H9 (cell line): ENCODE measurements around the gene FBLN1. TPM values are rescaled to one million over a fixed set of nuclear protein-coding genes. Genes with fewer than 3 reads are reported as not detected.

Experiments
- DNase-seq: peaks from one replicate; pipeline ENCODE4 v3.0.0-alpha.2; 2017
- H2AFZ ChIP-seq: one replicate; pipeline ENCODE4 v1.6.1; 2013; ENCODE audit warnings: mild to moderate bottlenecking, low read length, control low read depth, moderate library complexity
- H2AK5ac ChIP-seq: 2 replicates; pipeline ENCODE4 v1.6.1; 2013; ENCODE audit warnings: low read length, control low read depth, mixed read lengths; ENCODE audit not compliant: insufficient read length
- H2BK120ac ChIP-seq: one replicate; pipeline ENCODE4 v1.6.1; 2013; ENCODE audit warnings: low read depth, mild to moderate bottlenecking, low read length, control low read depth, inconsistent platforms; ENCODE audit not compliant: poor library complexity, severe bottlenecking
- H2BK12ac ChIP-seq: 2 replicates; pipeline ENCODE4 v1.6.1; 2013; ENCODE audit warnings: low read length, control low read depth, mixed read lengths, low read depth; ENCODE audit not compliant: insufficient read length
- H2BK15ac ChIP-seq: 2 replicates; pipeline ENCODE4 v1.6.1; 2013; ENCODE audit warnings: low read depth, low read length, control low read depth
- H2BK20ac ChIP-seq: one replicate; pipeline ENCODE4 v1.6.1; 2013; ENCODE audit warnings: low read depth, mild to moderate bottlenecking, low read length, control low read depth, inconsistent platforms; ENCODE audit not compliant: poor library complexity, severe bottlenecking
- H2BK5ac ChIP-seq: 2 replicates; pipeline ENCODE4 v1.6.1; 2013; ENCODE audit warnings: low read length, control low read depth, mixed read lengths; ENCODE audit not compliant: insufficient read length
- H3K14ac ChIP-seq: 2 replicates; pipeline ENCODE4 v1.6.1; 2013; ENCODE audit warnings: low read length, control low read depth; ENCODE audit not compliant: insufficient read depth
- H3K18ac ChIP-seq: 2 replicates; pipeline ENCODE4 v1.6.1; 2013; ENCODE audit warnings: low read depth, mild to moderate bottlenecking, mixed read lengths, low read length, control low read depth; ENCODE audit not compliant: insufficient read length
- H3K23ac ChIP-seq: 2 replicates; pipeline ENCODE4 v1.6.1; 2013; ENCODE audit warnings: low read length, control low read depth, mixed read lengths, low read depth; ENCODE audit not compliant: insufficient read length
- H3K23me2 ChIP-seq: 2 replicates; pipeline ENCODE4 v1.6.1; 2013; ENCODE audit warnings: low read depth, mild to moderate bottlenecking, mixed read lengths, low read length, control low read depth; ENCODE audit not compliant: insufficient read length, poor library complexity, severe bottlenecking
- H3K27ac ChIP-seq: 2 replicates; pipeline ENCODE4 v1.5.1; 2013; ENCODE audit warnings: low read length, control low read depth, mixed read lengths, low read depth; ENCODE audit not compliant: insufficient read length
- H3K27me3 ChIP-seq: 2 replicates; pipeline ENCODE4 v1.6.1; 2013; ENCODE audit warnings: low read length, control low read depth, inconsistent platforms; ENCODE audit not compliant: insufficient read depth
- H3K4ac ChIP-seq: 2 replicates; pipeline ENCODE4 v1.6.1; 2013; ENCODE audit warnings: low read depth, mild to moderate bottlenecking, control low read depth, inconsistent platforms, low read length, moderate library complexity
- H3K4me1 ChIP-seq: 2 replicates; pipeline ENCODE4 v1.6.1; 2013; ENCODE audit warnings: low read length, control low read depth, inconsistent platforms; ENCODE audit not compliant: insufficient read depth
- H3K4me2 ChIP-seq: 2 replicates; pipeline ENCODE4 v1.6.1; 2013; ENCODE audit warnings: low read length, control low read depth, mixed read lengths; ENCODE audit not compliant: insufficient read length, insufficient read depth
- H3K56ac ChIP-seq: 2 replicates; pipeline ENCODE4 v1.6.1; 2013; ENCODE audit warnings: low read depth, mild to moderate bottlenecking, mixed read lengths, low read length, control low read depth; ENCODE audit not compliant: insufficient read length
- H3K79me1 ChIP-seq: 2 replicates; pipeline ENCODE4 v1.6.1; 2013; ENCODE audit warnings: low read depth, mild to moderate bottlenecking, moderate library complexity, low read length, control low read depth, inconsistent platforms; ENCODE audit not compliant: insufficient read depth, poor library complexity, severe bottlenecking
- H3K79me2 ChIP-seq: 2 replicates; pipeline ENCODE4 v1.6.1; 2013; ENCODE audit warnings: low read length, control low read depth, inconsistent platforms; ENCODE audit not compliant: insufficient read depth
- H3K9ac ChIP-seq: 2 replicates; pipeline ENCODE4 v1.6.1; 2013; ENCODE audit warnings: low read length, control low read depth, mixed read lengths; ENCODE audit not compliant: insufficient read length; ENCODE audit errors: extremely low read depth
- H3K9me3 ChIP-seq: one replicate; pipeline ENCODE4 v1.6.1; 2013; ENCODE audit warnings: low read depth, low read length, inconsistent platforms; ENCODE audit not compliant: control insufficient read depth
- H3T11ph ChIP-seq: one replicate; pipeline ENCODE4 v1.6.1; 2013; ENCODE audit warnings: mild to moderate bottlenecking, low read length, control low read depth, inconsistent platforms
- H4K20me1 ChIP-seq: one replicate; pipeline ENCODE4 v1.6.1; 2013; ENCODE audit not compliant: control insufficient read depth, insufficient read length, insufficient read depth
- H4K5ac ChIP-seq: 2 replicates; pipeline ENCODE4 v1.6.1; 2013; ENCODE audit warnings: low read depth, mild to moderate bottlenecking, mixed read lengths, low read length, control low read depth; ENCODE audit not compliant: insufficient read length
- H4K8ac ChIP-seq: replicated peaks from 2 replicates; pipeline ENCODE4 v1.6.1; 2013; ENCODE audit warnings: low read length, control low read depth, mixed read lengths, low read depth; ENCODE audit not compliant: insufficient read length
- H4K91ac ChIP-seq: 2 replicates; pipeline ENCODE4 v1.6.1; 2013; ENCODE audit warnings: low read depth, mild to moderate bottlenecking, moderate library complexity, mixed read lengths, low read length, control low read depth; ENCODE audit not compliant: insufficient read length
- H3K27ac Mint-ChIP-seq, 3 experiments: 2 replicates in 2 of 3; 3 replicates in 1 of 3; pipeline ENCODE4 v1.8.0; 2020 to 2021; ENCODE audit warnings: mixed read lengths in 3 of 3, mild to moderate bottlenecking in 1 of 3, moderate library complexity in 1 of 3
- H3K27me3 Mint-ChIP-seq: 2 replicates; pipeline ENCODE4 v1.8.0; 2021; ENCODE audit warnings: low read depth, mild to moderate bottlenecking, moderate library complexity, mixed read lengths
- H3K36me3 Mint-ChIP-seq, 3 experiments: 2 replicates in 2 of 3; 3 replicates in 1 of 3; pipeline ENCODE4 v1.8.0; 2020 to 2021; ENCODE audit warnings: low read depth in 3 of 3, mixed read lengths in 3 of 3; ENCODE audit not compliant: insufficient read depth in 1 of 3
- H3K4me1 Mint-ChIP-seq, 2 experiments: 2 replicates each; pipeline ENCODE4 v1.8.0; 2020; ENCODE audit warnings: mixed read lengths in 2 of 2
- H3K4me3 Mint-ChIP-seq, 2 experiments: 2 replicates in 1 of 2; 3 replicates in 1 of 2; pipeline ENCODE4 v1.8.0; 2020 to 2021; ENCODE audit warnings: mild to moderate bottlenecking in 2 of 2, mixed read lengths in 2 of 2, moderate library complexity in 1 of 2
- H3K9me3 Mint-ChIP-seq, 2 experiments: 2 replicates in 1 of 2; 3 replicates in 1 of 2; pipeline ENCODE4 v1.8.0; 2020; ENCODE audit warnings: mild to moderate bottlenecking in 2 of 2, mixed read lengths in 2 of 2, moderate library complexity in 1 of 2
- CTCF ChIP-seq: fragments of 200-600 bp; sonication (generic); conservative IDR thresholded peaks from 3 replicates; pipeline ENCODE4 v1.8.0; 2021; ENCODE audit warnings: antibody characterized with exemption, mild to moderate bottlenecking
- WGBS: extraction: QIAGEN DNeasy Blood & Tissue Kit; methylation state at CpG from one replicate; pipeline ENCODE4 v1.1.7; 2013; ENCODE audit warnings: missing lambda C conversion rate, low lambda C conversion rate, mixed read lengths; ENCODE audit not compliant: insufficient read length; ENCODE audit errors: extremely low coverage; 5-methylcytosine and 5-hydroxymethylcytosine counted together
- total RNA-seq: library from RNA; stranded (reverse); gene quantifications from 2 replicates; pipeline ENCODE4 v1.2.1, GENCODE V29; 2021

FBLN1 gene
- total RNA-seq, 1 experiment from 2014 or later, result 140 TPM

- no peaks in the 10 kb centered on the region for H3K9me3 ChIP-seq
- H3K18ac ChIP-seq, result no peak overlapping the region
- no peak overlapping the region; a peak in 1 of 7 replicates for H3K27ac Mint-ChIP-seq
- H2BK120ac ChIP-seq, result no peak overlapping the region
- peaks cover 14% of the 10 kb centered on the region in 2 experiments for H3K4me1 Mint-ChIP-seq
- H3K4me1 ChIP-seq, result no peaks in the 10 kb centered on the region
- H3K27me3 ChIP-seq, result no peaks in the 10 kb centered on the region
- no peak overlapping the region for H3K9ac ChIP-seq
- H3K36me3 Mint-ChIP-seq, result no peaks in the 10 kb centered on the region; a peak in 1 of 7 replicates
- no peak overlapping the region for H2BK5ac ChIP-seq
- H2BK20ac ChIP-seq, result no peak overlapping the region
- no peaks in the 10 kb centered on the region for H3K23me2 ChIP-seq
- no peak overlapping the region for H4K8ac ChIP-seq
- H3T11ph ChIP-seq, result no peak overlapping the region
- TF ChIP-seq CTCF, result no peak
- H4K20me1 ChIP-seq, result no peaks in the 10 kb centered on the region
- H3K79me1 ChIP-seq, result no peaks in the 10 kb centered on the region
- H3K27me3 Mint-ChIP-seq, result peaks cover 4% of the 10 kb centered on the region
- no peak overlapping the region for H4K91ac ChIP-seq
- H3K56ac ChIP-seq, result no peak overlapping the region
- H2BK15ac ChIP-seq, result no peak overlapping the region
- H3K4ac ChIP-seq, result no peak overlapping the region
- H3K27ac ChIP-seq, result no peak overlapping the region
- no peak for DNase-seq
- H2AFZ ChIP-seq, result no peak overlapping the region
- no peak overlapping the region for H2BK12ac ChIP-seq
- no peak overlapping the region for H2AK5ac ChIP-seq
- H4K5ac ChIP-seq, result no peak overlapping the region
- H3K14ac ChIP-seq, result no peak overlapping the region
- no peak overlapping the region for H3K4me2 ChIP-seq
- H3K4me3 Mint-ChIP-seq, result no peak overlapping the region
- no peaks in the 10 kb centered on the region for H3K79me2 ChIP-seq
- no peaks in the 10 kb centered on the region; a peak in 1 of 5 replicates for H3K9me3 Mint-ChIP-seq
- H3K23ac ChIP-seq, result no peak overlapping the region
- no CpG with 5 or more reads among the region's 15 CpGs for WGBS
Observed at GRCh38 chr22:45475851-45476514, 26.7 kb upstream of the FBLN1 start.
